ENCODE measurements around the gene DSCAML1.

Gene DSCAML1

DNA sequence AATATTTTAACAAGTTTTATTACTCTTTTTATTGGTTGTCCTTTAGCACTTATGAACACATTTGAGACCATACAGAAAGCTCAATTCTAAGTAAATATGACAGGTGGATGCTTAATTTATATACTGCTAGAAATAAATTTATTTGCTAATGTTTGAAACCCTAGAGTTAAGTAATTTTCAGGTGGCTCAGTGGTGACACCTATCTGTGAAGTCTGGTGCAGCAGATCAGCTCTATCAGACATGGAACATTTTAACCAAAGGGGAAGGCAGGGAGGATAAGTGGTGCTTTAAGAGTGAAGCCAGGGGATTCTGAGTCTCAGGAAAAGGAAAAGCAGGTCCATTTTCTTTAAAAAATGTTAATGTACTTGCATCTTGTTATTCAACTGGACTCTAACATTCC is 175.8 kb downstream of the DSCAML1 start:
- Histone ChIP-seq H3K79me1 (ENCODE audit: low read length) (no peaks in the 10 kb centered on the region), H3K9ac (ENCODE audit: low read length) (no peak overlapping the region), H3K36me3 (ENCODE audit: control insufficient read depth in 1 of 2, insufficient read depth in 2 of 2, low read length in 2 of 2) (no peaks in the 10 kb centered on the region), H3K27me3 (ENCODE audit: insufficient read depth, low read length) (no peaks in the 10 kb centered on the region), H3K14ac (ENCODE audit: low read length) (no peak overlapping the region), H4K91ac (ENCODE audit: low read depth, low read length) (no peak overlapping the region), H3K23ac (ENCODE audit: low read length) (no peak overlapping the region), H2BK12ac (ENCODE audit: low read length) (no peak overlapping the region), H2BK120ac (ENCODE audit: insufficient read depth, low read length, poor library complexity) (no peak overlapping the region), H3K9me3 (ENCODE audit: insufficient read depth, low read depth, low read length) (no peaks in the 10 kb centered on the region), H2AFZ (ENCODE audit: insufficient read depth, low read length, poor library complexity) (no peak overlapping the region), H3K27ac (ENCODE audit: low read depth, low read length) (no peak overlapping the region), H3K79me2 (ENCODE audit: control insufficient read depth, insufficient read depth, low read length, poor library complexity) (no peaks in the 10 kb centered on the region), H4K12ac (ENCODE audit: low read depth, low read length) (no peak overlapping the region), H3K18ac (ENCODE audit: low read length) (no peak overlapping the region), H4K8ac (ENCODE audit: low read depth, low read length) (no peak overlapping the region), H2BK5ac (ENCODE audit: low read depth, low read length, poor library complexity) (no peak overlapping the region), H2AK5ac (ENCODE audit: low read length) (no peak overlapping the region), H3K4ac (ENCODE audit: low read depth, low read length) (no peak overlapping the region), H3K4me3 (ENCODE audit: low read depth, low read length) (no peak overlapping the region), H3K4me2 (ENCODE audit: low read length) (no peak overlapping the region), H3K4me1 (ENCODE audit: control insufficient read depth in 1 of 2, insufficient read depth in 2 of 2, low read length in 2 of 2) (no peaks in the 10 kb centered on the region)
- DNase-seq = peak in 1 of 2 donors; percentile 48

DNA sequence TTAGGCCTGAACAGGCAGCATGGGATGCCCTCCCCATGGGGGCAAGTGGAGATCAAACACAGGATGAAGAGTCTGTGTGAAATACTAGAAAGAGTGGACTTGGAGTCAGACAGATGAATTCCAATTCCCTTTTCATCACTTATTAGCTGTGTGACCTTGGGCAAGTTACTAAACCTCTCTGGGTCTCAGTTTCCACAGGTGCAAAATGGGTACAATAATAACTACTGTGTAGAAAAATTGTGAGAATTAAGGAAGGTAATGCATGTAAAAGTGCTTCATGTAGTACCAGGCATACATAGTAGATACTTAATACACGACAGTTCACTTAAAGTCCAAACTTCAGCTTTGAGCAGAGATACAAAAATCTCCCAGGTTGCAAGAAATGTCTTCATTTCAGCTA is 176.4 kb downstream of the DSCAML1 start:
- Histone ChIP-seq H2AFZ (ENCODE audit: insufficient read depth, low read length, poor library complexity) (no peak overlapping the region), H3K4me1 (ENCODE audit: control insufficient read depth in 1 of 2, insufficient read depth in 2 of 2, low read length in 2 of 2) (no peaks in the 10 kb centered on the region), H3K14ac (ENCODE audit: low read length) (no peak overlapping the region), H4K8ac (ENCODE audit: low read depth, low read length) (no peak overlapping the region), H2AK5ac (ENCODE audit: low read length) (no peak overlapping the region), H3K4me3 (ENCODE audit: low read depth, low read length) (no peak overlapping the region), H4K91ac (ENCODE audit: low read depth, low read length) (no peak overlapping the region), H3K18ac (ENCODE audit: low read length) (no peak overlapping the region), H2BK12ac (ENCODE audit: low read length) (no peak overlapping the region), H2BK120ac (ENCODE audit: insufficient read depth, low read length, poor library complexity) (no peak overlapping the region), H4K12ac (ENCODE audit: low read depth, low read length) (no peak overlapping the region), H2BK5ac (ENCODE audit: low read depth, low read length, poor library complexity) (no peak overlapping the region), H3K4me2 (ENCODE audit: low read length) (no peak overlapping the region), H3K36me3 (ENCODE audit: control insufficient read depth in 1 of 2, insufficient read depth in 2 of 2, low read length in 2 of 2) (no peaks in the 10 kb centered on the region), H3K9me3 (ENCODE audit: insufficient read depth, low read depth, low read length) (no peaks in the 10 kb centered on the region), H3K79me1 (ENCODE audit: low read length) (no peaks in the 10 kb centered on the region), H3K23ac (ENCODE audit: low read length) (no peak overlapping the region), H3K4ac (ENCODE audit: low read depth, low read length) (no peak overlapping the region), H3K27me3 (ENCODE audit: insufficient read depth, low read length) (no peaks in the 10 kb centered on the region), H3K9ac (ENCODE audit: low read length) (no peak overlapping the region), H3K27ac (ENCODE audit: low read depth, low read length) (no peak overlapping the region), H3K79me2 (ENCODE audit: control insufficient read depth, insufficient read depth, low read length, poor library complexity) (no peaks in the 10 kb centered on the region)
- no CpG with 5 or more reads among the region's 1 CpG for WGBS (ENCODE audit: extremely low coverage, insufficient coverage, insufficient read length)
- no peak for DNase-seq

DNA sequence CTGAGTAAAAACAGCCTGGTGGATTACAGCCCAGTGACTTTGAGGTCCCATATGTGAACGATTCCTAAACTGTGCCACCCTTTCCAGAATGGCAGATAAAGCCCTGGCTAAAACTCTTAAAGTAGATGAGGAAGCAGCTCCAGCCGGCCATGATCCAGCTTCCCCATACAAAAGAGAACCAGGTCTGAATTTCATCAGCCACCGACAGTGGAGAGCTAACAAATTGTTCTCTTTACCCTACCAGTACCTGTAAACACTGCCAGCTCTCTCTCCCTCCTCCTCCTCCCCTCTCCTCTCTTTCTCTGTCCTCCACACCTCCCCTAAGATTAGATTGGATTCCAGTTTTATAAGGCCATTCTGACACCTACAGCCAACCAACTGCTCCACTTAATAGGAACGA is 176.9 kb downstream of the DSCAML1 start:
- Histone ChIP-seq H4K8ac (ENCODE audit: low read depth, low read length) (no peak overlapping the region), H3K18ac (ENCODE audit: low read length) (no peak overlapping the region), H2AK5ac (ENCODE audit: low read length) (no peak overlapping the region), H2BK12ac (ENCODE audit: low read length) (no peak overlapping the region), H3K4me1 (ENCODE audit: control insufficient read depth in 1 of 2, insufficient read depth in 2 of 2, low read length in 2 of 2) (no peaks in the 10 kb centered on the region), H2BK5ac (ENCODE audit: low read depth, low read length, poor library complexity) (no peak overlapping the region), H3K9me3 (ENCODE audit: insufficient read depth, low read depth, low read length) (no peaks in the 10 kb centered on the region), H3K4me3 (ENCODE audit: low read depth, low read length) (no peak overlapping the region), H3K27me3 (ENCODE audit: insufficient read depth, low read length) (no peaks in the 10 kb centered on the region), H2BK120ac (ENCODE audit: insufficient read depth, low read length, poor library complexity) (no peak overlapping the region), H3K4ac (ENCODE audit: low read depth, low read length) (no peak overlapping the region), H3K4me2 (ENCODE audit: low read length) (no peak overlapping the region), H3K27ac (ENCODE audit: low read depth, low read length) (no peak overlapping the region), H3K23ac (ENCODE audit: low read length) (no peak overlapping the region), H3K14ac (ENCODE audit: low read length) (no peak overlapping the region), H3K79me2 (ENCODE audit: control insufficient read depth, insufficient read depth, low read length, poor library complexity) (no peaks in the 10 kb centered on the region), H3K36me3 (ENCODE audit: control insufficient read depth in 1 of 2, insufficient read depth in 2 of 2, low read length in 2 of 2) (no peaks in the 10 kb centered on the region), H4K12ac (ENCODE audit: low read depth, low read length) (no peak overlapping the region), H3K79me1 (ENCODE audit: low read length) (no peaks in the 10 kb centered on the region), H3K9ac (ENCODE audit: low read length) (no peak overlapping the region), H2AFZ (ENCODE audit: insufficient read depth, low read length, poor library complexity) (no peak overlapping the region), H4K91ac (ENCODE audit: low read depth, low read length) (no peak overlapping the region)
- no CpG with 5 or more reads among the region's 4 CpGs for WGBS (ENCODE audit: extremely low coverage, insufficient coverage, insufficient read length)
- no peak for DNase-seq

DNA sequence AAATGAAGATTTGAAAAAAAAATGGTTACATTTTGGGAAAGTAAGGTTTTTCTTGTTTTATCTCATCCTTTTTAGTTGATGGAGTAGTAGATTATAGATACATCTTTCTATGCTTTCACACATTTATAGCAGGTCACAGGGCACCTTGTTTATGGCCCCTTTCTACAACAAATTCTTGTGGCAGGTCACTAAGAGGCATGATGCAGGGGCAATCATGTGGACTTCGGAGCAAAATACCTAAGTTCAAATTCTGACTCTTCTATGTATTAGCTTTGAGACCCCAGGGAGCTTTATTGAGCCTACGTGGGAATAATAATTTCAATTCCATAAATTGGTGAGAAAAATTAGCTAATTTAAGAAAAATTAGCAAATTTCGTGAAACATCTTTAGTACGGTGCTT is 177.4 kb downstream of the DSCAML1 start:
- no peaks in the 10 kb centered on the region for H3K27me3 ChIP-seq (ENCODE audit: insufficient read depth, low read length)
- no peak overlapping the region for H3K27ac ChIP-seq (ENCODE audit: low read depth, low read length)
- H3K9ac ChIP-seq (ENCODE audit: low read length) = no peak overlapping the region
- no peak overlapping the region for H4K8ac ChIP-seq (ENCODE audit: low read depth, low read length)
- no peak overlapping the region for H2AFZ ChIP-seq (ENCODE audit: insufficient read depth, low read length, poor library complexity)
- H3K14ac ChIP-seq (ENCODE audit: low read length) = no peak overlapping the region
- no peak overlapping the region for H2BK5ac ChIP-seq (ENCODE audit: low read depth, low read length, poor library complexity)
- H3K4me3 ChIP-seq (ENCODE audit: low read depth, low read length) = no peak overlapping the region
- DNase-seq = no peak
- H2BK120ac ChIP-seq (ENCODE audit: insufficient read depth, low read length, poor library complexity) = no peak overlapping the region
- H3K79me2 ChIP-seq (ENCODE audit: control insufficient read depth, insufficient read depth, low read length, poor library complexity) = no peaks in the 10 kb centered on the region
- no peak overlapping the region for H4K12ac ChIP-seq (ENCODE audit: low read depth, low read length)
- H2BK12ac ChIP-seq (ENCODE audit: low read length) = no peak overlapping the region
- H3K23ac ChIP-seq (ENCODE audit: low read length) = no peak overlapping the region
- H3K4ac ChIP-seq (ENCODE audit: low read depth, low read length) = no peak overlapping the region
- no peaks in the 10 kb centered on the region for H3K4me1 ChIP-seq (ENCODE audit: control insufficient read depth in 1 of 2, insufficient read depth in 2 of 2, low read length in 2 of 2)
- no CpG with 5 or more reads among the region's 4 CpGs for WGBS (ENCODE audit: extremely low coverage, insufficient coverage, insufficient read length)
- H3K9me3 ChIP-seq (ENCODE audit: insufficient read depth, low read depth, low read length) = no peaks in the 10 kb centered on the region
- no peaks in the 10 kb centered on the region for H3K36me3 ChIP-seq (ENCODE audit: control insufficient read depth in 1 of 2, insufficient read depth in 2 of 2, low read length in 2 of 2)
- no peak overlapping the region for H3K4me2 ChIP-seq (ENCODE audit: low read length)
- no peak overlapping the region for H4K91ac ChIP-seq (ENCODE audit: low read depth, low read length)
- H3K79me1 ChIP-seq (ENCODE audit: low read length) = no peaks in the 10 kb centered on the region
- no peak overlapping the region for H2AK5ac ChIP-seq (ENCODE audit: low read length)
- H3K18ac ChIP-seq (ENCODE audit: low read length) = no peak overlapping the region

DNA sequence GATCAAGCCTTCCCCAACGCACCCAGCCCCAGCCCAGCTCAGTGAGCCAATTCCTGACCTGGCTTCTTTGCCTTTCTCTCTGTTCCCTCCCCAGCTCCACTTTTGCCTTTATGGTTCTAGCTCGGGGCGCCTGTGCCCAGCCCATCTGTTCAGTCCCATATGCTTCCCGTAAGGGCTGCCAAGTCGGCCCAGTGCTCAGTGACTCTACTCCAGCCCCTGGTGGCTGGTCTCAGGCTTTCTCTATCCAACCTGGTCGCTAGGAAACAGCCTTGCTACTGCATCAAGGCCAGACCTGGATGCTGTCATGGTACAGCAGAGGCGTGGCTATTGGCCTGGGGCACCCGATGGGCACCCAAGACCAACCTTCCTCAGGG is 178.0 kb downstream of the DSCAML1 start:
- H3K9me3 ChIP-seq (ENCODE audit: insufficient read depth, low read depth, low read length) = no peaks in the 10 kb centered on the region
- DNase-seq = peak in 1 of 2 donors; percentile 4
- no peak overlapping the region for H3K14ac ChIP-seq (ENCODE audit: low read length)
- H3K23ac ChIP-seq (ENCODE audit: low read length) = no peak overlapping the region
- no peak overlapping the region for H2AFZ ChIP-seq (ENCODE audit: insufficient read depth, low read length, poor library complexity)
- no peak overlapping the region for H4K8ac ChIP-seq (ENCODE audit: low read depth, low read length)
- no peak overlapping the region for H2AK5ac ChIP-seq (ENCODE audit: low read length)
- H3K4ac ChIP-seq (ENCODE audit: low read depth, low read length) = no peak overlapping the region
- no peaks in the 10 kb centered on the region for H3K4me1 ChIP-seq (ENCODE audit: control insufficient read depth in 1 of 2, insufficient read depth in 2 of 2, low read length in 2 of 2)
- no peak overlapping the region for H2BK12ac ChIP-seq (ENCODE audit: low read length)
- no peak overlapping the region for H4K91ac ChIP-seq (ENCODE audit: low read depth, low read length)
- no peaks in the 10 kb centered on the region for H3K79me1 ChIP-seq (ENCODE audit: low read length)
- WGBS (ENCODE audit: extremely low coverage, insufficient coverage, insufficient read length) = no CpG with 5 or more reads among the region's 8 CpGs
- H3K27me3 ChIP-seq (ENCODE audit: insufficient read depth, low read length) = no peaks in the 10 kb centered on the region
- no peaks in the 10 kb centered on the region for H3K79me2 ChIP-seq (ENCODE audit: control insufficient read depth, insufficient read depth, low read length, poor library complexity)
- peak overlapping the region; percentile 65 for H3K9ac ChIP-seq (ENCODE audit: low read length)
- no peak overlapping the region for H3K18ac ChIP-seq (ENCODE audit: low read length)
- no peak overlapping the region for H3K4me2 ChIP-seq (ENCODE audit: low read length)
- H3K27ac ChIP-seq (ENCODE audit: low read depth, low read length) = no peak overlapping the region
- H4K12ac ChIP-seq (ENCODE audit: low read depth, low read length) = no peak overlapping the region
- no peaks in the 10 kb centered on the region for H3K36me3 ChIP-seq (ENCODE audit: control insufficient read depth in 1 of 2, insufficient read depth in 2 of 2, low read length in 2 of 2)
- H3K4me3 ChIP-seq (ENCODE audit: low read depth, low read length) = peak overlapping the region; percentile 38
- no peak overlapping the region for H2BK120ac ChIP-seq (ENCODE audit: insufficient read depth, low read length, poor library complexity)
- H2BK5ac ChIP-seq (ENCODE audit: low read depth, low read length, poor library complexity) = no peak overlapping the region
